ENCODE data around the gene UBE2Q1.

Gene UBE2Q1

GRCh38 chr1:154520333-154520732, 38.1 kb downstream of the UBE2Q1 start:
- no peak for DNase-seq (ENCODE audit: low read depth, low spot score)
- H3K27ac ChIP-seq = no peak overlapping the region

GRCh38 chr1:154519591-154519991, 38.9 kb downstream of the UBE2Q1 start:
- no peak overlapping the region for H3K27ac ChIP-seq
- no peak for DNase-seq (ENCODE audit: low read depth, low spot score)

- H3K27ac ChIP-seq = no peak overlapping the region
- no peak for DNase-seq (ENCODE audit: low read depth, low spot score)
These were observed 40.8 kb downstream of the UBE2Q1 start for GRCh38 chr1:154517661-154518060.

GRCh38 chr1:154514066-154514553, 44.4 kb downstream of the UBE2Q1 start:
- no peak for DNase-seq (ENCODE audit: low read depth, low spot score)

GRCh38 chr1:154512760-154513159, 45.7 kb downstream of the UBE2Q1 start:
- no peak for DNase-seq (ENCODE audit: low read depth, low spot score)
- H3K27ac ChIP-seq = no peak overlapping the region

More at GRCh38 chr1:154514066-154514553, 44.4 kb downstream of the UBE2Q1 start:
- H3K27ac ChIP-seq = no peak overlapping the region

- no peak overlapping the region for H3K27ac ChIP-seq
- no peak for DNase-seq (ENCODE audit: low read depth, low spot score)
These were observed 54.6 kb downstream of the UBE2Q1 start for GRCh38 chr1:154503898-154504297.

GRCh38 chr1:154502744-154503115, 55.7 kb downstream of the UBE2Q1 start:
- no peak overlapping the region for H3K27ac ChIP-seq
- DNase-seq (ENCODE audit: low read depth, low spot score) = no peak

- DNase-seq (ENCODE audit: low read depth, low spot score) = no peak
- no peak within 1 kb of the TSS for H3K27ac ChIP-seq
These were observed 56.3 kb downstream of the UBE2Q1 start, which contains the start of the genes SHE and TDRD10 for GRCh38 chr1:154502066-154502743. SHE (minus strand) TSS chr1:154502412; CDS start chr1:154502026, 386 bp downstream. TDRD10 (plus strand) TSS chr1:154502219; CDS start chr1:154506904, 4,685 bp downstream.

- no peak for DNase-seq (ENCODE audit: low read depth, low spot score)
- H3K27ac ChIP-seq = no peak overlapping the region
These were observed 56.9 kb downstream of the UBE2Q1 start for GRCh38 chr1:154501423-154502065.

GRCh38 chr1:154500533-154500932, 57.9 kb downstream of the UBE2Q1 start:
- H3K27ac ChIP-seq = no peak overlapping the region
- DNase-seq (ENCODE audit: low read depth, low spot score) = no peak

GRCh38 chr1:154499446-154499845, 59.0 kb downstream of the UBE2Q1 start:
- no peak for DNase-seq (ENCODE audit: low read depth, low spot score)
- H3K27ac ChIP-seq = no peak overlapping the region
